ENCODE data around the gene PHTF2.

- TF ChIP-seq POLR2AphosphoS5 (IDR thresholded peaks at IDR 0.05; ENCODE audit: low read depth, low read length), result no peak
- no peak for TF ChIP-seq TAF1 (IDR thresholded peaks at IDR 0.05; ENCODE audit: borderline replicate concordance, insufficient read depth, low read length)
- TF ChIP-seq REST (IDR thresholded peaks at IDR 0.05; ENCODE audit: insufficient read depth in 1 of 2, low read depth in 2 of 2, low read length in 2 of 2), result no peak
Measured at GRCh38 chr7:77759294-77759889, 39.2 kb upstream of the PHTF2 start.

All from PFSK-1 (cell line).